ENCODE results near the gene SORCS2.

Gene SORCS2

DNA sequence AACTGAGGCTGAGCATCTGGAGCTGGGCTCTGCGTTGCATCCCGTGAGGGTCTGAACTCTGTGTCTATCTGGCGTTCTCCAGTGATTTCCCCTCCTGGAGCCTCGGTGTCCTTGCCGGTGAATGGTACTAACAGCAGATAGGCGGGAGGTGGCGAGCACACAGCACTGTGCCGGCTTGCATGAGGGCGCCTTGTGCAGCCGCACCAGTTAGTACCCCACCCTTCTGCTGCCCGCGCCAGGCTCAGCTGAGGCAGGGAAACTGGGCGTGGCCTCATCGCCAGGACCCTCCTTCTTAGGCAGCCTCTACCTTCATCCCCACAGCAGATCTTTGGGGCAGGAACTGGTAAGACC lies 42.7 kb downstream of the SORCS2 start:
- TF ChIP-seq CTCF (IDR thresholded peaks at IDR 0.05; ENCODE audit: low read depth, low read length) = no peak
- no peak overlapping the region for H3K4me3 ChIP-seq (ENCODE audit: low read depth, low read length)

DNA sequence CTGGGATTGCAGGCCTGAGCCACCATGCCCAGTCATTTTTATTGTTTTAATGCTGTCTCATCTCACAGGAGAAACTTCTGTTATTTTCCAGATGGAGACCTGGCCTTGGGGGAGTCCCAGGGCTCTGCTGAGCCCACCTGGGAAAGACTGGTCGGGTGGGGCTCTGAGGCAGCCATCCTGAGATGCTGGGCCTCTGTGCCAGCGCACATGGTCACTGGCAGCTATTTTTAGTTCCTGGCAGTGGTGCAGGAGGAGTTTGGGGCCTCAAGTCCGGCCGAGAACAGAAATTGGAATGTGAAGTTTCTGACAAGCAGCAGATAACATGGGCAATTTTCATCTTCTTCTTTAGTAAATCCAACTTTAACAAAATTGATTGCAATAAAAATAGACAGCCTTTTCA lies 44.5 kb downstream of the SORCS2 start:
- no peak for TF ChIP-seq CTCF (IDR thresholded peaks at IDR 0.05; ENCODE audit: low read depth, low read length)

DNA sequence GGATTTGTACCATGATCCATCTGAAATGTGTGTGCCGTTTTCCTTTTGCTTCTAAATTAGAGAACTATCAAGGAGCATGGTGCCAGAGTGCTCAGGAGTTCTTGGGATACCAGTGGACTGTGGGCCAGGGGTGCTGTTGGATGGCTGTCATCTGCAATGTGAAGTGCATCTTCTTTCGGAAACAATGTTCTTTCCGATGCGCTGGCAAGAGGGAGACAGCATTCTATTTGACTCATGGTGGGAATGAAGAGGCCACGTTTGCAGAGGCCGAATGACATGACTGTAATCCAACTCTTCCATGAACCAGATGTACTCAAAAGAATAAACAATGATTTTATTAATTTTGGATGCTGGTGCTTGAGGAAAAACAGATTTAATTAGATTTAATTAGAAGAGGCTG lies 45.5 kb downstream of the SORCS2 start:
- no peak overlapping the region for H3K4me3 ChIP-seq (ENCODE audit: low read depth, low read length)
- no peak for TF ChIP-seq CTCF (IDR thresholded peaks at IDR 0.05; ENCODE audit: low read depth, low read length)

More for the DNA sequence above, 44.5 kb downstream of the SORCS2 start:
- no peak overlapping the region for H3K4me3 ChIP-seq (ENCODE audit: low read depth, low read length)

DNA sequence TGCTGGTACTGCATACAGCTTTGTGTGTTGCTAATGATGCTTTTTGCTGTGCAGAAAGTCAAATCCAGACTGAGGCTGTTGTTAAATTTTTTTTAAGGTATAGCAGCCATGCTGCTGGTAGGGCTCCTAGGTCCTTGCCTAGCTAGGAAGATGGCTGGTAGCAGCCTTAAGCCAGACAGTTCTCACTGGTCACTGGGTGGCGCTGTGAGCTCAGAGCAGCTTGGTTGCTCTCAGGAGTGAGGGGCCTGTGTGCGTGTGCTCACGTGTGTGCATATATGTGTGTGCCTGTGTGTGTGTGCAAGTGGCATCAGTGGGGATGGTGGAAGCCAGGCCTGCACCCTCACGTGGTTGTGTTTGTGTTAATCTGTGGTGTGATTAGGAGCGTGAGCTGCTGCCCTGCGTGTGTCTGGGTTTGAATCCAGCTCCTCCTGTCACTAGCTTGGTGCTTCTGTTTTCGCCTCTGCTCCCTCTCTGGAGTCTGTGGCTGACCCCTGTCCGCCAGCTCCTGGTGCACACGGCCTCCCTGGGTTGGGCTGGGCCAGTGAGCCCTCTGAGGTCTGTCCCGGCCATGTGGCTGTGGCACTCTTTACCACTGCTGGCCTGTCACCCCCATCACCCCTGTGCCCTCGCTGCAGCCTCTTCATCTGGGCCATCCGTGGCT lies 46.1 kb downstream of the SORCS2 start:
- no peak overlapping the region for H3K4me3 ChIP-seq (ENCODE audit: low read depth, low read length)
- TF ChIP-seq CTCF (IDR thresholded peaks at IDR 0.05; ENCODE audit: low read depth, low read length) = no peak

DNA sequence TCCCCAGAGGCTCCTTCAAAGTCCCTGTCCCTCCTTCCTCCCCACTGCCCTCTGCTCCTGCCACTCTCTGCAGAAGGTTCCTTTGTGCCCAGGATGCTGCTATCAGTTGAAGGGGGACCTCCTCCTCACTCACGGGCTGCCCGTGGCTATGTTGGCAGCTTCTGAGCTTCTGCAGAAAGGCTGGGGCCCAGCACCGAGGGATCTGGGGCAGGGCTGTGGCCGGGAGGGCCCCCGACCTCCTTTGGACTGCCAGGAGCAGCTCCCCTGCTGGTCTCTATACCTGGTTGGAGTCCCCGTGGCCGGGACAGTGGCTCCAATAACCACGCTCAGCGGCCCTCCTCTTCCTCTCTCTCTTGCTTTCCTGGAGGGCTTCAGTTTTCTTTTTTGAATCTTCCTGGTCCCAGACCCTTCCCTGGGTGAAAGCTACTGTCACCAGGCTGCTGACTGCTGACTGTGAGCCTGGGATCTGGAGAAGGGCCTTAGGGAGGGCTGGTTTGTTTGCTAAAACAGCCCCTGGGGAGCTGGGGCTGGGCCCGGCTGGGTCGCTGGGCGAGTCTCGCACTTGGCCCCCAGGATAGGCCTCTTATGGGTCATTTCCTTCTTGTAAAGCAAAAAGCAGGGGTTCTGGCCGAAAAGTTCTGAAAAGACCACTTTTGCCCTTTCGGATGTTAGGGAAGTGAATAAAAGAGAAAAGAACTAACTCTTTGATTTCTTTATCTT lies 46.9 kb downstream of the SORCS2 start:
- TF ChIP-seq CTCF (IDR thresholded peaks at IDR 0.05; ENCODE audit: low read depth, low read length) = no peak
- no peak overlapping the region for H3K4me3 ChIP-seq (ENCODE audit: low read depth, low read length)

DNA sequence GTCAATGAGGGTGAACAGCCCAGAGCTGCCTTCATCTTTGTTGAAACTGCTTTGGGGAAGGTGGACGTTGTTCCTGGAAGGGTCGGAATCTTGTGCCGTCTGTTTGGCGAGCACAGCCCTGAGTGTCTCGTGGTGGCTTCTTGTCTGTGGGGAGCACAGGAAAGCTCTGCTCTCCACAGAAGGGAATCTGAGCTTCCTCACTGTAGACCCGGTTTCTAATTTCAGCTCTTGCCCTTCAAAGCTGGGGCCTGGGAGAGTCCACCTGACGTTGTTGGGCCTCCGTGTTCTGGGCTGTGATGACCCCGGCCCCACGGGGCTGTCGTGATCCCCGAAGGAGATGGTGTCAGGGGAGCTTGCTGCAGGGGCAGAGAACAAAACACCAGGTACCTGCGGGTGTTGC lies 47.5 kb downstream of the SORCS2 start:
- no peak for TF ChIP-seq CTCF (IDR thresholded peaks at IDR 0.05; ENCODE audit: low read depth, low read length)
- H3K4me3 ChIP-seq (ENCODE audit: low read depth, low read length) = no peak overlapping the region

DNA sequence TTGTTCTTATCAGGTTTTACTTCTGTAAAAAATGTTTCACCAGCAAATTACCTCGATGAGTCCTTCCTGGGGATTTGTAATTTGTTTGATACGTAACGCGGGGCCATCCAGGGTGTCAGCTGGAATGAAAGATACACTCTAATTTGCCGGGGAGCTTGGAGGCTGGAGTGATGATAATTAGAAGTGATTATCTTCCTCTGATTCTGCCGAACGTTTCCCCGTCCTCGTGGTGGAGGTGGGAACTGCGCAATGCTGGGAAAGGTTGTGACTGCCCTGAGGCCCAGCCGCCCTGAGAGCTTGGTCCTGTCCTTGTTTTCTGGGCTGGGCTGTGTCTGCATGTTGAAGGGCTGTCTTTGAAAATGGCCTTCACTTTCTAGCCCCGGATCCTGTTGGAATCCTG lies 48.0 kb downstream of the SORCS2 start:
- TF ChIP-seq CTCF (IDR thresholded peaks at IDR 0.05; ENCODE audit: low read depth, low read length) = no peak
- no peak overlapping the region for H3K4me3 ChIP-seq (ENCODE audit: low read depth, low read length)

Measured in WI38 (cell line).